Breast epithelium (tissue), 3 donors: Measurements from ENCODE around the gene SYT1.

Experiments
- CTCF ChIP-seq, 3 donors: fragments of 450-650 bp; IDR thresholded peaks; one replicate each; pipeline ENCODE4 v1.5.1; 2016 to 2017; ENCODE audit warnings: antibody characterized with exemption in 3 of 3, mild to moderate bottlenecking in 3 of 3, moderate library complexity in 3 of 3
- POLR2A ChIP-seq: fragments of 450-650 bp; IDR thresholded peaks from one replicate; pipeline ENCODE4 v1.6.1; 2016; ENCODE audit warnings: antibody characterized with exemption, mild to moderate bottlenecking, moderate library complexity
- POLR2AphosphoS5 ChIP-seq, 3 donors: sonication (generic); formaldehyde crosslinking; IDR thresholded peaks; one replicate each; pipeline ENCODE4 v1.6.1; 2017; ENCODE audit warnings: antibody characterized with exemption in 3 of 3

- TF ChIP-seq CTCF (IDR thresholded peaks at IDR 0.05): no peak
- TF ChIP-seq POLR2A: no peak
- TF ChIP-seq POLR2AphosphoS5 (IDR thresholded peaks at IDR 0.05): no peak
Observed at GRCh38 chr12:79434561-79434960, 570.0 kb downstream of the SYT1 start.
